ENCODE results near the gene PALLD.

- TF ChIP-seq CTCF (IDR thresholded peaks at IDR 0.05) (no peak), POLR2AphosphoS5 (IDR thresholded peaks at IDR 0.05) (no peak), POLR2A (IDR thresholded peaks at IDR 0.05) (no peak)
These were observed 298.0 kb downstream of the PALLD start for GRCh38 chr4:168794881-168795280.

Measured in suprapubic skin (tissue), 4 donors.